Keratinocyte (primary cell): Measurements from ENCODE around the gene BCAP31. TPM values are rescaled to one million over a fixed set of nuclear protein-coding genes. Genes with fewer than 3 reads are reported as not detected.

ENCODE experiments used
- DNase-seq: peaks from one replicate; pipeline ENCODE4 v3.0.0-alpha.2; 2011; ENCODE audit warnings: low read depth, missing footprints, low spot score
- FAIRE-seq: peaks from 2 replicates; lab custom pipeline; 2011; peaks lifted over from hg19 to GRCh38; lab: Jason Lieb, UNC
- H2AFZ ChIP-seq: 2 replicates; pipeline ENCODE4 v1.6.0; 2012; ENCODE audit warnings: low read length, control low read depth, inconsistent platforms; ENCODE audit not compliant: control insufficient read depth
- H3K27ac ChIP-seq: 2 replicates; pipeline ENCODE4 v1.5.1; 2011; ENCODE audit warnings: low read length; ENCODE audit not compliant: control insufficient read depth, insufficient read depth
- H3K27me3 ChIP-seq: 3 replicates; pipeline ENCODE4 v1.6.0; 2011; ENCODE audit warnings: low read length; ENCODE audit not compliant: control insufficient read depth, insufficient read depth; ENCODE audit errors: extremely low read depth
- H3K36me3 ChIP-seq, 2 experiments: 2 replicates in 1 of 2; 3 replicates in 1 of 2; pipeline ENCODE4 v1.5.1; 2011; ENCODE audit warnings: low read length in 2 of 2, mild to moderate bottlenecking in 1 of 2; ENCODE audit not compliant: control insufficient read depth in 2 of 2, insufficient read depth in 2 of 2; ENCODE audit errors: extremely low read depth in 1 of 2
- H3K4me1 ChIP-seq: 3 replicates; pipeline ENCODE4 v1.5.1; 2011; ENCODE audit warnings: low read length; ENCODE audit not compliant: control insufficient read depth, insufficient read depth; ENCODE audit errors: extremely low read depth
- H3K4me2 ChIP-seq: 3 replicates; pipeline ENCODE4 v1.6.0; 2011; ENCODE audit warnings: low read depth, low read length; ENCODE audit not compliant: control insufficient read depth, insufficient read depth; ENCODE audit errors: extremely low read depth
- H3K4me3 ChIP-seq, 3 experiments: fragments of 200-600 bp in 1 of 3; sonication (generic) in 1 of 3; 2 replicates in 2 of 3; 3 replicates in 1 of 3; pipeline ENCODE4 v1.5.1; 2011 to 2016; ENCODE audit warnings: low read length in 3 of 3, mild to moderate bottlenecking in 3 of 3, control low read depth in 2 of 3, inconsistent platforms in 1 of 3, low read depth in 1 of 3, mixed read lengths in 1 of 3, mixed run types in 1 of 3, moderate library complexity in 1 of 3; ENCODE audit not compliant: control insufficient read depth in 2 of 3, insufficient read depth in 2 of 3; ENCODE audit errors: extremely low read depth in 1 of 3
- H3K79me2 ChIP-seq: 2 replicates; pipeline ENCODE4 v1.6.0; 2012; ENCODE audit warnings: low read length; ENCODE audit not compliant: control insufficient read depth, insufficient read depth
- H3K9ac ChIP-seq: 3 replicates; pipeline ENCODE4 v1.6.0; 2011; ENCODE audit warnings: low read length; ENCODE audit not compliant: control insufficient read depth, insufficient read depth; ENCODE audit errors: extremely low read depth
- H3K9me1 ChIP-seq: 3 replicates; pipeline ENCODE4 v1.6.0; 2011; ENCODE audit warnings: low read length; ENCODE audit not compliant: control insufficient read depth, insufficient read depth; ENCODE audit errors: extremely low read depth
- H3K9me3 ChIP-seq: 2 replicates; pipeline ENCODE4 v1.5.1; 2012; ENCODE audit warnings: low read depth, low read length; ENCODE audit not compliant: control insufficient read depth
- H4K20me1 ChIP-seq: 3 replicates; pipeline ENCODE4 v1.6.0; 2011; ENCODE audit warnings: low read length; ENCODE audit not compliant: control insufficient read depth, insufficient read depth; ENCODE audit errors: extremely low read depth
- EZH2 ChIP-seq: IDR thresholded peaks from one replicate; pipeline ENCODE4 v1.6.1; 2012; ENCODE audit warnings: inconsistent platforms, mild to moderate bottlenecking, low read length, moderate library complexity
- dilution Hi-C: fragments of 300-500 bp; cut with MboI; formaldehyde crosslinking; loops from one replicate; pipeline ENCODE4 v1.7.0; 2020; ENCODE audit warnings: low sequenced_read_pairs; ENCODE audit not compliant: extremely low pct_ligation_motif_present
- polyA plus RNA-seq, 5 experiments: library from polyadenylated mRNA; depleted of rRNA in 3 of 5; stranded (reverse) in 3 of 5; stranded (forward) in 1 of 5; unstranded in 1 of 5; fragments of >200 nt; gene quantifications; 1 replicate in 1 of 5; 2 replicates in 3 of 5; 3 replicates in 1 of 5; pipeline versions ENCODE4 v1.2.1 to v1.2.3, GENCODE V29; 2011 to 2012; ENCODE audit warnings: missing spikeins in 2 of 5, low read depth in 1 of 5, low replicate concordance in 1 of 5
- TF ChIP-seq, protein P1 (sequence below), 3 experiments: IDR thresholded peaks in 1 of 3; conservative IDR thresholded peaks in 1 of 3; optimal IDR thresholded peaks in 1 of 3; 2 replicates in 2 of 3; 3 replicates in 1 of 3; pipeline versions ENCODE3 to v1.5.1; 2011; ENCODE audit warnings: low read length in 3 of 3, mild to moderate bottlenecking in 3 of 3, moderate library complexity in 2 of 3, control low read depth in 1 of 3, inconsistent platforms in 1 of 3; ENCODE audit not compliant: insufficient read depth in 2 of 3; ENCODE audit errors: extremely low read depth in 1 of 3

Gene BCAP31
- polyA plus RNA-seq, 1 donor (not counting 4 experiments of a cell fraction or from before 2014, with no cell fraction given): 262 TPM

- no peaks in the 10 kb centered on the region for H3K36me3 ChIP-seq
- no peak overlapping the region for H3K9ac ChIP-seq
- no peaks in the 10 kb centered on the region for H4K20me1 ChIP-seq
- H3K79me2 ChIP-seq: peaks cover 11% of the 10 kb centered on the region
- no peaks in the 10 kb centered on the region for H3K9me1 ChIP-seq
- H3K9me3 ChIP-seq: no peaks in the 10 kb centered on the region
- dilution Hi-C loops: no loop called here
- peaks cover 8% of the 10 kb centered on the region for H3K4me1 ChIP-seq
- TF ChIP-seq, protein P1, sequence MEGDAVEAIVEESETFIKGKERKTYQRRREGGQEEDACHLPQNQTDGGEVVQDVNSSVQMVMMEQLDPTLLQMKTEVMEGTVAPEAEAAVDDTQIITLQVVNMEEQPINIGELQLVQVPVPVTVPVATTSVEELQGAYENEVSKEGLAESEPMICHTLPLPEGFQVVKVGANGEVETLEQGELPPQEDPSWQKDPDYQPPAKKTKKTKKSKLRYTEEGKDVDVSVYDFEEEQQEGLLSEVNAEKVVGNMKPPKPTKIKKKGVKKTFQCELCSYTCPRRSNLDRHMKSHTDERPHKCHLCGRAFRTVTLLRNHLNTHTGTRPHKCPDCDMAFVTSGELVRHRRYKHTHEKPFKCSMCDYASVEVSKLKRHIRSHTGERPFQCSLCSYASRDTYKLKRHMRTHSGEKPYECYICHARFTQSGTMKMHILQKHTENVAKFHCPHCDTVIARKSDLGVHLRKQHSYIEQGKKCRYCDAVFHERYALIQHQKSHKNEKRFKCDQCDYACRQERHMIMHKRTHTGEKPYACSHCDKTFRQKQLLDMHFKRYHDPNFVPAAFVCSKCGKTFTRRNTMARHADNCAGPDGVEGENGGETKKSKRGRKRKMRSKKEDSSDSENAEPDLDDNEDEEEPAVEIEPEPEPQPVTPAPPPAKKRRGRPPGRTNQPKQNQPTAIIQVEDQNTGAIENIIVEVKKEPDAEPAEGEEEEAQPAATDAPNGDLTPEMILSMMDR (optimal IDR thresholded peaks at IDR 0.05 in 1 of 3, IDR thresholded peaks at IDR 0.05 in 1 of 3, conservative IDR thresholded peaks at IDR 0.05 in 1 of 3; ENCODE audit: extremely low read depth in 1 of 3, insufficient read depth in 2 of 3, low read length in 3 of 3): no peak
- no peak for TF ChIP-seq EZH2
- no peak overlapping the region for H3K4me2 ChIP-seq
- DNase-seq (no peak), FAIRE-seq (no peak)
- no peaks in the 10 kb centered on the region for H3K27me3 ChIP-seq
- no peak overlapping the region for H2AFZ ChIP-seq
- H3K27ac ChIP-seq: no peak overlapping the region
- no peak overlapping the region for H3K4me3 ChIP-seq
Observed at GRCh38 chrX:153693216-153694086, 30.7 kb downstream of the BCAP31 start.

GRCh38 chrX:153692611-153693156, 31.5 kb downstream of the BCAP31 start:
- no peak overlapping the region for H3K27ac ChIP-seq
- H3K79me2 ChIP-seq: peaks cover 11% of the 10 kb centered on the region
- no peaks in the 10 kb centered on the region for H3K9me3 ChIP-seq
- no peaks in the 10 kb centered on the region for H3K9me1 ChIP-seq
- dilution Hi-C loops: no loop called here
- no peak for DNase-seq
- H4K20me1 ChIP-seq: no peaks in the 10 kb centered on the region
- no peak overlapping the region for H3K4me3 ChIP-seq
- H3K4me1 ChIP-seq: peaks cover 8% of the 10 kb centered on the region
- no peak overlapping the region for H3K9ac ChIP-seq
- FAIRE-seq: no peak
- H3K36me3 ChIP-seq: no peaks in the 10 kb centered on the region
- H3K27me3 ChIP-seq: no peaks in the 10 kb centered on the region
- no peak overlapping the region for H2AFZ ChIP-seq
- H3K4me2 ChIP-seq: no peak overlapping the region
- TF ChIP-seq, protein P1 (optimal IDR thresholded peaks at IDR 0.05 in 1 of 3, IDR thresholded peaks at IDR 0.05 in 1 of 3, conservative IDR thresholded peaks at IDR 0.05 in 1 of 3; ENCODE audit: extremely low read depth in 1 of 3, insufficient read depth in 2 of 3, low read length in 3 of 3): no peak
- no peak for TF ChIP-seq EZH2
